T-helper 17 cell (primary cell): Measurements from ENCODE around the gene RABL3. TPM values are rescaled to one million over a fixed set of nuclear protein-coding genes. Genes with fewer than 3 reads are reported as not detected.
A peak's percentile ranks its signal among the peaks of the same experiment; 100 is the strongest.
"Not testable (repeated sequence)": the region's sequence is repeated elsewhere in the genome, so short reads cannot be mapped to it uniquely, and the experiment has no call there.

ENCODE experiments used
- ATAC-seq: fragments of 150-1000 bp; cut with Tn5 transposase; 2 replicates; pipeline ENCODE4 v1.10.0; 2021; ENCODE audit warnings: mild to moderate bottlenecking, moderate library complexity
- DNase-seq, 3 donors: peaks; one replicate each; pipeline versions ENCODE4 v3.0.0 to v3.0.0-alpha.2; 2020 to 2021
- H3K9me3 ChIP-seq: one replicate; pipeline ENCODE4 v1.7.0; 2013; ENCODE audit warnings: low read length, mild to moderate bottlenecking; ENCODE audit not compliant: control insufficient read depth, poor library complexity, severe bottlenecking
- H3K27ac Mint-ChIP-seq: one replicate; pipeline ENCODE4 v1.8.0; 2022; ENCODE audit warnings: mild to moderate bottlenecking, moderate library complexity, mixed read lengths
- H3K27me3 Mint-ChIP-seq: one replicate; pipeline ENCODE4 v1.8.0; 2022; ENCODE audit warnings: mixed read lengths
- H3K36me3 Mint-ChIP-seq: one replicate; pipeline ENCODE4 v1.8.0; 2022; ENCODE audit warnings: low read depth, mixed read lengths
- H3K4me1 Mint-ChIP-seq: one replicate; pipeline ENCODE4 v1.8.0; 2022; ENCODE audit warnings: mild to moderate bottlenecking, mixed read lengths
- H3K4me3 Mint-ChIP-seq: one replicate; pipeline ENCODE4 v1.8.0; 2022; ENCODE audit warnings: mild to moderate bottlenecking, moderate library complexity, mixed read lengths
- total RNA-seq, 4 donors: library from RNA in 2 of 4; stranded (reverse) in 2 of 4; gene quantifications; one replicate each; pipeline ENCODE4 v1.2.3 and lab custom pipeline; 2022 to 2026

Gene RABL3
- total RNA-seq, 2 donors from 2014 or later, result 17.3 to 17.8 TPM

GRCh38 chr3:120741320-120741719, 996 bp downstream of the RABL3 start:
- no peaks in the 10 kb centered on the region for H3K9me3 ChIP-seq
- peak overlapping the region; percentile 99 for H3K27ac Mint-ChIP-seq
- H3K36me3 Mint-ChIP-seq, result peaks cover 4% of the 10 kb centered on the region
- H3K27me3 Mint-ChIP-seq, result no peaks in the 10 kb centered on the region
- ATAC-seq (no peak), DNase-seq (no peak)
- H3K4me3 Mint-ChIP-seq, result peak overlapping the region; percentile 95
- H3K4me1 Mint-ChIP-seq, result peaks cover 32% of the 10 kb centered on the region

GRCh38 chr3:120738006-120738405, 4.3 kb downstream of the RABL3 start:
- not testable (repeated sequence) for H3K9me3 ChIP-seq, DNase-seq, H3K36me3 Mint-ChIP-seq, H3K4me3 Mint-ChIP-seq, H3K27me3 Mint-ChIP-seq, ATAC-seq
- H3K27ac Mint-ChIP-seq, result peak overlapping the region; percentile 37
- peaks cover 12% of the 10 kb centered on the region for H3K4me1 Mint-ChIP-seq

GRCh38 chr3:120730576-120731542, 11.5 kb downstream of the RABL3 start:
- H3K4me3 Mint-ChIP-seq, result no peak overlapping the region
- H3K9me3 ChIP-seq, result no peaks in the 10 kb centered on the region
- H3K4me1 Mint-ChIP-seq, result peaks cover 8% of the 10 kb centered on the region
- peak overlapping the region; percentile 11 for H3K27ac Mint-ChIP-seq
- ATAC-seq (no peak), DNase-seq (no peak)
- H3K27me3 Mint-ChIP-seq, result no peaks in the 10 kb centered on the region
- H3K36me3 Mint-ChIP-seq, result peaks cover 8% of the 10 kb centered on the region

GRCh38 chr3:120726791-120727190, 15.5 kb downstream of the RABL3 start:
- no peaks in the 10 kb centered on the region for H3K9me3 ChIP-seq
- DNase-seq, result no peak
- ATAC-seq, result no peak
- Mint-ChIP-seq H3K36me3 (peaks cover 8% of the 10 kb centered on the region), H3K27ac (no peak overlapping the region), H3K4me3 (no peak overlapping the region), H3K4me1 (peaks cover 8% of the 10 kb centered on the region), H3K27me3 (no peaks in the 10 kb centered on the region)

- H3K27ac Mint-ChIP-seq, H3K9me3 ChIP-seq, H3K27me3 Mint-ChIP-seq, H3K36me3 Mint-ChIP-seq: not testable (repeated sequence)
- peak; percentile 91 for ATAC-seq
- peaks cover 34% of the 10 kb centered on the region for H3K4me1 Mint-ChIP-seq
- peak overlapping the region; percentile 81 for H3K4me3 Mint-ChIP-seq
- peak; percentile 45 to 72 (median 65) for DNase-seq
These were observed 23.0 kb downstream of the RABL3 start for GRCh38 chr3:120719167-120719834.

- Mint-ChIP-seq H3K4me3 (no peak overlapping the region), H3K36me3 (peaks cover 4% of the 10 kb centered on the region), H3K27ac (no peak overlapping the region), H3K4me1 (peaks cover 11% of the 10 kb centered on the region), H3K27me3 (no peaks in the 10 kb centered on the region)
- no peaks in the 10 kb centered on the region for H3K9me3 ChIP-seq
- no peak for DNase-seq
- no peak for ATAC-seq
These were observed 29.1 kb downstream of the RABL3 start for GRCh38 chr3:120713262-120713661.

GRCh38 chr3:120710369-120710768, 31.9 kb downstream of the RABL3 start:
- ATAC-seq (no peak), DNase-seq (no peak)
- peaks cover 5% of the 10 kb centered on the region for H3K36me3 Mint-ChIP-seq
- no peaks in the 10 kb centered on the region for H3K27me3 Mint-ChIP-seq
- H3K9me3 ChIP-seq, result no peaks in the 10 kb centered on the region
- no peak overlapping the region for H3K27ac Mint-ChIP-seq
- H3K4me3 Mint-ChIP-seq, result no peak overlapping the region
- peaks cover 11% of the 10 kb centered on the region for H3K4me1 Mint-ChIP-seq

GRCh38 chr3:120708408-120708807, 33.9 kb downstream of the RABL3 start:
- ATAC-seq (no peak), DNase-seq (no peak)
- H3K9me3 ChIP-seq, result peaks cover 4% of the 10 kb centered on the region
- Mint-ChIP-seq H3K27ac (no peak overlapping the region), H3K27me3 (no peaks in the 10 kb centered on the region), H3K4me3 (no peak overlapping the region), H3K4me1 (peaks cover 7% of the 10 kb centered on the region), H3K36me3 (peaks cover 5% of the 10 kb centered on the region)

GRCh38 chr3:120706950-120707349, 35.4 kb downstream of the RABL3 start:
- Mint-ChIP-seq H3K4me3 (no peak overlapping the region), H3K27me3 (no peaks in the 10 kb centered on the region), H3K36me3 (peaks cover 7% of the 10 kb centered on the region), H3K27ac (no peak overlapping the region), H3K4me1 (peaks cover 5% of the 10 kb centered on the region)
- no peak for DNase-seq
- no peak for ATAC-seq
- H3K9me3 ChIP-seq, result peaks cover 4% of the 10 kb centered on the region

- Mint-ChIP-seq H3K27me3 (no peaks in the 10 kb centered on the region), H3K36me3 (peaks cover 7% of the 10 kb centered on the region), H3K4me3 (no peak overlapping the region), H3K27ac (no peak overlapping the region), H3K4me1 (peaks cover 5% of the 10 kb centered on the region)
- DNase-seq (no peak), ATAC-seq (no peak)
- peaks cover 4% of the 10 kb centered on the region for H3K9me3 ChIP-seq
These were observed 36.3 kb downstream of the RABL3 start for GRCh38 chr3:120705884-120706582.

- Mint-ChIP-seq H3K4me1 (peaks cover 10% of the 10 kb centered on the region), H3K36me3 (peaks cover 9% of the 10 kb centered on the region), H3K27me3 (no peaks in the 10 kb centered on the region), H3K27ac (no peak overlapping the region), H3K4me3 (no peak overlapping the region)
- ATAC-seq (no peak), DNase-seq (no peak)
- peaks cover 4% of the 10 kb centered on the region for H3K9me3 ChIP-seq
These were observed 43.0 kb downstream of the RABL3 start for GRCh38 chr3:120699333-120699732.

GRCh38 chr3:120693439-120694171, 48.7 kb downstream of the RABL3 start:
- H3K4me3 Mint-ChIP-seq, result no peak overlapping the region
- peaks cover 3% of the 10 kb centered on the region for H3K36me3 Mint-ChIP-seq
- no peaks in the 10 kb centered on the region for H3K9me3 ChIP-seq
- peaks cover 2% of the 10 kb centered on the region for H3K4me1 Mint-ChIP-seq
- H3K27me3 Mint-ChIP-seq, result no peaks in the 10 kb centered on the region
- DNase-seq, result no peak
- ATAC-seq, result no peak
- no peak overlapping the region for H3K27ac Mint-ChIP-seq
